GM12891 (cell line): ENCODE measurements around the gene ANKRD13B.

Experiments
- POLR2A ChIP-seq: IDR thresholded peaks from 2 replicates; pipeline ENCODE4 v1.6.1; 2011; ENCODE audit warnings: low read depth, low read length, control low read depth
- POLR2AphosphoS5 ChIP-seq: IDR thresholded peaks from 2 replicates; pipeline ENCODE4 v1.6.1; 2011; ENCODE audit warnings: low read depth, low read length, control low read depth
- POU2F2 ChIP-seq: IDR thresholded peaks from 2 replicates; pipeline ENCODE4 v1.6.1; 2011; ENCODE audit warnings: low read depth, mild to moderate bottlenecking, control low read depth, low read length, moderate library complexity
- SPI1 ChIP-seq: IDR thresholded peaks from 2 replicates; pipeline ENCODE4 v1.6.1; 2011; ENCODE audit warnings: low read depth, low read length, control low read depth
- TAF1 ChIP-seq: IDR thresholded peaks from 2 replicates; pipeline ENCODE4 v1.6.1; 2011; ENCODE audit warnings: low read depth, low read length, control low read depth

DNA sequence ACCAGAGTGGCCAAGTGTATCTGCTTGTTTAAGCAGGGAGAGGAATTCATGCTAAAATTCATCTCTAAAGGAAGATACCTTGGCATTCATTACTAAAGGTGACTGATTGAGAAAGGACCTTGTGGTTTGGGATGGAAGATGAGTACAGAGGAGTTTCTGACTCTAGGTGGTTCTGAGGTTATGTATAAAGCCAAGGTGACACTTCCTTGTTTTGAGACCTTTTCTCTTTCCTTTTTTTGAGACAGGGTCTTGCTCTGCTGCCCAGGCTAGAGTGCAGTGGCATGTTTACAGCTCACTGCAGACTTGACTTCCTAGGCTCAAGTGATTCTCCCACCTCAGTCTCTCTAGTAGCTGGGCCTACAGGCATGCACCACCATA is 35.2 kb upstream of the ANKRD13B start:
- no peak for TF ChIP-seq TAF1
- TF ChIP-seq POLR2AphosphoS5 = no peak
- TF ChIP-seq POLR2A = no peak
- TF ChIP-seq SPI1 = peak; percentile 75
- TF ChIP-seq POU2F2 = no peak
